GM23248 (cell line): ENCODE measurements around the gene PRKCE. TPM values are rescaled to one million over a fixed set of nuclear protein-coding genes. Genes with fewer than 3 reads are reported as not detected.

Experiments used
- DNase-seq: peaks from one replicate; pipeline ENCODE4 v3.0.0-alpha.2; 2015
- H2AFZ ChIP-seq: fragments of 200-600 bp; sonication (generic); 2 replicates; pipeline ENCODE4 v1.6.1; 2016; ENCODE audit warnings: antibody characterized with exemption
- H3F3A ChIP-seq: fragments of 200-600 bp; sonication (generic); 2 replicates; pipeline ENCODE4 v1.6.1; 2016; ENCODE audit warnings: mild to moderate bottlenecking, antibody characterized with exemption, mixed run types; ENCODE audit not compliant: insufficient read depth
- H3K27ac ChIP-seq: fragments of 200-600 bp; sonication (generic); 2 replicates; pipeline ENCODE4 v1.5.1; 2016; ENCODE audit warnings: mild to moderate bottlenecking
- H3K27me3 ChIP-seq: fragments of 200-600 bp; sonication (generic); replicated peaks from 2 replicates; pipeline ENCODE4 v1.6.1; 2016; ENCODE audit warnings: mild to moderate bottlenecking; ENCODE audit not compliant: insufficient read depth
- H3K36me3 ChIP-seq: fragments of 200-600 bp; sonication (generic); 2 replicates; pipeline ENCODE4 v1.6.1; 2016; ENCODE audit warnings: low read depth, mild to moderate bottlenecking
- H3K4me1 ChIP-seq: fragments of 200-600 bp; sonication (generic); 2 replicates; pipeline ENCODE4 v1.6.1; 2016; ENCODE audit warnings: mild to moderate bottlenecking; ENCODE audit not compliant: insufficient read depth
- H3K4me2 ChIP-seq: fragments of 200-600 bp; sonication (generic); one replicate; pipeline ENCODE4 v1.6.1; 2016; ENCODE audit warnings: mild to moderate bottlenecking; ENCODE audit not compliant: unreplicated experiment
- H3K4me3 ChIP-seq: fragments of 200-600 bp; sonication (generic); 2 replicates; pipeline ENCODE4 v1.5.1; 2016; ENCODE audit warnings: mild to moderate bottlenecking
- H3K79me2 ChIP-seq: fragments of 200-600 bp; sonication (generic); 2 replicates; pipeline ENCODE4 v1.6.1; 2016; ENCODE audit warnings: mild to moderate bottlenecking; ENCODE audit not compliant: insufficient read depth
- H3K9ac ChIP-seq: fragments of 200-600 bp; sonication (generic); 2 replicates; pipeline ENCODE4 v1.6.1; 2016; ENCODE audit warnings: mild to moderate bottlenecking
- H3K9me2 ChIP-seq: fragments of 200-600 bp; sonication (generic); 2 replicates; pipeline ENCODE4 v1.6.1; 2016; ENCODE audit warnings: mixed run types, mild to moderate bottlenecking, moderate library complexity; ENCODE audit not compliant: insufficient read depth
- H3K9me3 ChIP-seq: fragments of 200-600 bp; sonication (generic); one replicate; pipeline ENCODE4 v1.6.1; 2017; ENCODE audit warnings: low read depth
- H4K20me1 ChIP-seq: fragments of 200-600 bp; sonication (generic); 2 replicates; pipeline ENCODE4 v1.6.0; 2016; ENCODE audit not compliant: insufficient read depth
- EZH2 ChIP-seq: fragments of 200-600 bp; sonication (generic); IDR thresholded peaks from 2 replicates; pipeline ENCODE4 v1.6.1; 2018; ENCODE audit warnings: antibody characterized with exemption, mild to moderate bottlenecking; ENCODE audit not compliant: insufficient read depth, poor library complexity, severe bottlenecking
- EZH2phosphoT487 ChIP-seq: fragments of 200-600 bp; sonication (generic); IDR thresholded peaks from 2 replicates; pipeline ENCODE4 v1.6.1; 2018; ENCODE audit warnings: antibody characterized with exemption, moderate library complexity, mild to moderate bottlenecking, low read depth; ENCODE audit not compliant: insufficient read depth
- WGBS, 2 experiments: methylation state at CpG; one replicate each; pipeline ENCODE4 v1.1.6; 2015 to 2017; ENCODE audit warnings: low lambda C conversion rate in 2 of 2, low coverage in 1 of 2; ENCODE audit errors: missing lambda C conversion rate in 2 of 2; 5-methylcytosine and 5-hydroxymethylcytosine counted together
- in situ Hi-C: fragments of 300-500 bp; cut with MboI; formaldehyde crosslinking; loops from 2 replicates; pipeline ENCODE4 v1.15.0; 2020
- polyA plus RNA-seq: library from polyadenylated mRNA; unstranded; fragments of >200 nt; fragmentation: Nextera tagmentation; extraction: Ambion mirVana; gene quantifications from 2 replicates; pipeline ENCODE4 v1.2.1, GENCODE V29; 2016
- total RNA-seq: library from RNA; depleted of rRNA; stranded (reverse); fragments of >200 nt; shearing (Covaris generic); gene quantifications from 2 replicates; pipeline ENCODE4 v1.2.3, GENCODE V29; 2014

Gene PRKCE
- total and polyA plus RNA-seq, 2 experiments from 2014 or later: 5.9 to 7.0 TPM

- in situ Hi-C loops: no loop called here
- H3K79me2 ChIP-seq: peaks cover 73% of the 10 kb centered on the region
- no peak overlapping the region for H3K4me3 ChIP-seq
- no peaks in the 10 kb centered on the region for H3K9me2 ChIP-seq
- no peak overlapping the region for H3K4me2 ChIP-seq
- no peak overlapping the region for H3K27ac ChIP-seq
- no peaks in the 10 kb centered on the region for H3K36me3 ChIP-seq
- H3K9me3 ChIP-seq: no peaks in the 10 kb centered on the region
- peaks cover 21% of the 10 kb centered on the region; the same call in 1 of the 2 replicates for H3K4me1 ChIP-seq
- peak; percentile 66 for DNase-seq
- 70 to 74% methylated on average over 23 to 27 of the region's 27 CpGs for WGBS, 2 experiments
- no peak for TF ChIP-seq EZH2phosphoT487
- TF ChIP-seq EZH2: no peak
- H3K9ac ChIP-seq: no peak overlapping the region
- no peaks in the 10 kb centered on the region for H3K27me3 ChIP-seq
- H2AFZ ChIP-seq: no peak overlapping the region
- H4K20me1 ChIP-seq: no peaks in the 10 kb centered on the region
- H3F3A ChIP-seq: 0 out of 2 replicates have a peak, but pooled peaks cover 7% of the 10 kb centered on the region
These were observed 85.6 kb downstream of the PRKCE start for GRCh38 chr2:45736757-45737704.

- Histone ChIP-seq H3K9me2 (no peaks in the 10 kb centered on the region), H3K9ac (no peak overlapping the region), H3K36me3 (no peaks in the 10 kb centered on the region), H2AFZ (no peak overlapping the region), H3K79me2 (peaks cover 67% of the 10 kb centered on the region), H3K9me3 (no peaks in the 10 kb centered on the region), H3K4me2 (no peak overlapping the region), H3K27me3 (no peaks in the 10 kb centered on the region), H3K4me1 (peaks cover 41% of the 10 kb centered on the region), H3K27ac (no peak overlapping the region), H3F3A (peaks cover 37% of the 10 kb centered on the region), H3K4me3 (no peak overlapping the region), H4K20me1 (no peaks in the 10 kb centered on the region)
- TF ChIP-seq EZH2phosphoT487: no peak
- TF ChIP-seq EZH2: no peak
- no peak for DNase-seq
- in situ Hi-C loops: no loop called here
These were observed 88.5 kb downstream of the PRKCE start for GRCh38 chr2:45739796-45740485.

- no peaks in the 10 kb centered on the region for H4K20me1 ChIP-seq
- no peak overlapping the region for H3K9ac ChIP-seq
- H3K27ac ChIP-seq: no peak overlapping the region
- peaks cover 55% of the 10 kb centered on the region for H3K4me1 ChIP-seq
- no peaks in the 10 kb centered on the region for H3K9me3 ChIP-seq
- peak; percentile 35 for DNase-seq
- in situ Hi-C loops: no loop called here
- TF ChIP-seq EZH2phosphoT487 (no peak), EZH2 (no peak)
- H3K9me2 ChIP-seq: no peaks in the 10 kb centered on the region
- H3K27me3 ChIP-seq: no peaks in the 10 kb centered on the region
- H3F3A ChIP-seq: peaks cover 37% of the 10 kb centered on the region
- H3K36me3 ChIP-seq: no peaks in the 10 kb centered on the region
- peaks cover 70% of the 10 kb centered on the region for H3K79me2 ChIP-seq
- no peak overlapping the region for H3K4me2 ChIP-seq
- H3K4me3 ChIP-seq: no peak overlapping the region
- no peak overlapping the region for H2AFZ ChIP-seq
- WGBS, 2 experiments: 17 to 23% methylated on average over 7 of the region's 7 CpGs
These were observed 89.8 kb downstream of the PRKCE start for GRCh38 chr2:45741161-45741850.

GRCh38 chr2:45743531-45744396, 92.3 kb downstream of the PRKCE start:
- no peaks in the 10 kb centered on the region for H3K36me3 ChIP-seq
- peak overlapping the region; percentile 40 for H2AFZ ChIP-seq
- H3F3A ChIP-seq: peaks cover 49% of the 10 kb centered on the region
- H3K9me2 ChIP-seq: no peaks in the 10 kb centered on the region
- peak overlapping the region; percentile 50 for H3K4me2 ChIP-seq
- in situ Hi-C loops: no loop called here
- peaks cover 57% of the 10 kb centered on the region for H3K4me1 ChIP-seq
- peaks cover 74% of the 10 kb centered on the region for H3K79me2 ChIP-seq
- peak overlapping the region; percentile 61 for H3K9ac ChIP-seq
- H3K9me3 ChIP-seq: no peaks in the 10 kb centered on the region
- WGBS, 2 experiments: 3 to 5% methylated on average over 12 of the region's 12 CpGs
- peak overlapping the region; percentile 99 for H3K27ac ChIP-seq
- TF ChIP-seq EZH2phosphoT487: no peak
- TF ChIP-seq EZH2: no peak
- DNase-seq: peak; percentile 88
- H3K4me3 ChIP-seq: peak overlapping the region; percentile 16
- H3K27me3 ChIP-seq: no peaks in the 10 kb centered on the region
- H4K20me1 ChIP-seq: no peaks in the 10 kb centered on the region
